Subcutaneous adipose tissue (tissue), 4 donors: ENCODE results near the gene BIN1. TPM values are rescaled to one million over a fixed set of nuclear protein-coding genes. Genes with fewer than 3 reads are reported as not detected.

Source experiments
- total RNA-seq, 4 donors: library from RNA; depleted of rRNA; stranded (reverse); fragments of >200 nt; gene quantifications; one replicate each; pipeline ENCODE4 v1.1.0, GENCODE V29; 2016
- TF ChIP-seq, protein P1 (sequence below): fragments of 450-650 bp; IDR thresholded peaks from one replicate; pipeline ENCODE4 v1.5.1; 2016; ENCODE audit warnings: low read depth, mild to moderate bottlenecking, control low read depth, antibody characterized with exemption, moderate library complexity

The BIN1 gene
- total RNA-seq, 4 donors from 2014 or later = 53.3 to 134 (median 55.4) TPM

DNA sequence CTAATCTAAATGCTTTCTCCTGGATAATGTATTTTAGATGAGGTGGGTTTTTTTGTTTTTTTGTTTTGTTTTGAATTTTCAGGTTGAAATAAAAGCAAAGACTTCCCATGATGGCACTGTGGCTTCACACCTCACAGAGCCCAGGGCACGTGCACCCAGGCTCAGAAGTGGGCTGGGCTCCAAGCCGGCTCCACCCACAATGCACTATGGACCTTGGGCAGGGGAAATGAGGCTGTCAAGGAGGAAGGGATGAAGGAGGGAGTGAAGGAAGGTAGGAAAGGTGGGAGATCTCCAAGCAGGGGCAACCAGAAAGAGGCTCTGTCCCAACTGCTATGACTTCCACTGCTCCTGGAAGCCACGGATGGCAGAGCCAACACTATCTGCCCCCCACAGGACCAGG is 60.4 kb downstream of the BIN1 start:
- TF ChIP-seq, protein P1, sequence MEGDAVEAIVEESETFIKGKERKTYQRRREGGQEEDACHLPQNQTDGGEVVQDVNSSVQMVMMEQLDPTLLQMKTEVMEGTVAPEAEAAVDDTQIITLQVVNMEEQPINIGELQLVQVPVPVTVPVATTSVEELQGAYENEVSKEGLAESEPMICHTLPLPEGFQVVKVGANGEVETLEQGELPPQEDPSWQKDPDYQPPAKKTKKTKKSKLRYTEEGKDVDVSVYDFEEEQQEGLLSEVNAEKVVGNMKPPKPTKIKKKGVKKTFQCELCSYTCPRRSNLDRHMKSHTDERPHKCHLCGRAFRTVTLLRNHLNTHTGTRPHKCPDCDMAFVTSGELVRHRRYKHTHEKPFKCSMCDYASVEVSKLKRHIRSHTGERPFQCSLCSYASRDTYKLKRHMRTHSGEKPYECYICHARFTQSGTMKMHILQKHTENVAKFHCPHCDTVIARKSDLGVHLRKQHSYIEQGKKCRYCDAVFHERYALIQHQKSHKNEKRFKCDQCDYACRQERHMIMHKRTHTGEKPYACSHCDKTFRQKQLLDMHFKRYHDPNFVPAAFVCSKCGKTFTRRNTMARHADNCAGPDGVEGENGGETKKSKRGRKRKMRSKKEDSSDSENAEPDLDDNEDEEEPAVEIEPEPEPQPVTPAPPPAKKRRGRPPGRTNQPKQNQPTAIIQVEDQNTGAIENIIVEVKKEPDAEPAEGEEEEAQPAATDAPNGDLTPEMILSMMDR = no peak

- TF ChIP-seq, protein P1 = no peak
Measured at GRCh38 chr2:127045792-127046501, 61.0 kb downstream of the BIN1 start.

GRCh38 chr2:127044977-127045661 is 61.8 kb downstream of the BIN1 start:
- TF ChIP-seq, protein P1 = no peak

- TF ChIP-seq, protein P1 = no peak
Measured at GRCh38 chr2:127044165-127044718, 62.7 kb downstream of the BIN1 start.

DNA sequence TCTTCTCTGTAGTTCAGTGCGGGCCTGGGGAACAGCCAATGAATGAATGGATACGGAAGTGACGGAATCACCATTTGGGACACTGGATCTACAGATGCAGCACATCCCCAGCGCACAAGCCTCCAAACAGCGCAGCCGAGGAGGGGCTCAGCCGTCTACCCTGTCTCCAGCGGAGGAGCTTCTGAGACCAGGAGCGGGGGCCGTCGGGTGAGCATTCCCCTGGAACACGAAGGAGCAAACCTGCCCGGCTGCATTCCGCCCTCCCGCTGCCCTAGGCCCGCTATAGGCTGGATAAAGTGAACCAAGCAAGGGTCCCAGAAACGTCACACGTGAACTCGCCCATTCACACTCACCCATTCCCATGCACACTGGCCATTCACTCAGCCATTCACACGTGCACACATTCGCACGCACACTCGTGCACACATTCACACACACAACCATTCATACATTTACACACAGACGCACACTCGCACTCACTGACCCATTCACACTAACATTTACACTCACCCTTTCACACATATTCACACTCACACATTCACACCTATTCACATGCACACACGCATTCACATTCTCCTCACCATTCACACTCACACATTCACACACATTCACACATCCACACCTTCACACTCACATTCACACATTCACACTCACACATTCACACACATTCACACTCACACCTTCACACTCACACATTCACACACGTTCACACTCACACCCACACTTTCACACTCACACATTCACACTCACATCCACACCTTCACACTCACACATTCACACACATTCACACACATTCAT is 63.4 kb downstream of the BIN1 start:
- TF ChIP-seq, protein P1 = no peak

- TF ChIP-seq, protein P1 = no peak
Measured at GRCh38 chr2:127041259-127041970, 65.5 kb downstream of the BIN1 start.
